CD14-positive monocyte (primary cell): Measurements from ENCODE around the gene KIRREL3. TPM values are rescaled to one million over a fixed set of nuclear protein-coding genes. Genes with fewer than 3 reads are reported as not detected.

Source experiments
- DNase-seq, 3 donors: peaks; one replicate each; pipeline ENCODE4 v3.0.0-alpha.2; 2011 to 2022
- H2AFZ ChIP-seq: 2 replicates; pipeline ENCODE4 v1.6.0; 2012; ENCODE audit warnings: mild to moderate bottlenecking, low read depth, low read length, inconsistent platforms; ENCODE audit not compliant: insufficient read depth, poor library complexity, severe bottlenecking
- H3K27ac ChIP-seq, 2 donors: 1 replicate in 1 of 2; 2 replicates in 1 of 2; pipeline ENCODE4 v1.5.1; 2012 to 2013; ENCODE audit warnings: low read length in 2 of 2, control low read depth in 1 of 2, inconsistent platforms in 1 of 2, low read depth in 1 of 2, mild to moderate bottlenecking in 1 of 2
- H3K27me3 ChIP-seq, 2 donors: one replicate each; pipeline versions ENCODE4 v1.6.0 to v1.6.1; 2011 to 2013; ENCODE audit warnings: low read length in 2 of 2; ENCODE audit not compliant: control insufficient read depth in 2 of 2, insufficient read depth in 2 of 2
- H3K36me3 ChIP-seq, 2 donors: replicated peaks in 1 of 2; 1 replicate in 1 of 2; 2 replicates in 1 of 2; pipeline versions ENCODE4 v1.5.1 to v1.6.1; 2012 to 2013; ENCODE audit warnings: low read length in 2 of 2, control low read depth in 1 of 2, inconsistent platforms in 1 of 2, mild to moderate bottlenecking in 1 of 2; ENCODE audit not compliant: insufficient read depth in 2 of 2, control insufficient read depth in 1 of 2
- H3K4me1 ChIP-seq, 2 donors: 1 replicate in 1 of 2; 2 replicates in 1 of 2; pipeline versions ENCODE4 v1.5.1 to v1.6.1; 2012 to 2013; ENCODE audit warnings: low read length in 2 of 2, control low read depth in 1 of 2, inconsistent platforms in 1 of 2, mild to moderate bottlenecking in 1 of 2, moderate library complexity in 1 of 2; ENCODE audit not compliant: insufficient read depth in 2 of 2, control insufficient read depth in 1 of 2
- H3K4me2 ChIP-seq: replicated peaks from 2 replicates; pipeline ENCODE3; 2012; ENCODE audit warnings: low read length, moderate library complexity, mild to moderate bottlenecking; ENCODE audit not compliant: poor library complexity, severe bottlenecking; ENCODE audit errors: extremely low read depth
- H3K4me3 ChIP-seq, 3 experiments: fragments of 200-600 bp in 1 of 3; sonication (generic) in 1 of 3; replicated peaks in 1 of 3; 1 replicate in 2 of 3; 2 replicates in 1 of 3; pipeline ENCODE4 v1.5.1; 2011 to 2013; ENCODE audit warnings: low read length in 3 of 3, mild to moderate bottlenecking in 3 of 3, control low read depth in 2 of 3, low read depth in 2 of 3, inconsistent platforms in 1 of 3, moderate library complexity in 1 of 3
- H3K79me2 ChIP-seq: 2 replicates; pipeline ENCODE4 v1.6.0; 2012; ENCODE audit warnings: mild to moderate bottlenecking, control low read depth, inconsistent platforms, low read length, moderate library complexity; ENCODE audit not compliant: insufficient read depth
- H3K9ac ChIP-seq: 2 replicates; pipeline ENCODE4 v1.6.0; 2017; ENCODE audit warnings: low read length, mild to moderate bottlenecking; ENCODE audit not compliant: insufficient read depth, poor library complexity, severe bottlenecking
- H3K9me3 ChIP-seq, 2 donors: replicated peaks in 1 of 2; 1 replicate in 1 of 2; 2 replicates in 1 of 2; pipeline versions ENCODE4 v1.5.1 to v1.6.1; 2012 to 2013; ENCODE audit warnings: low read length in 2 of 2, control low read depth in 1 of 2; ENCODE audit not compliant: control insufficient read depth in 1 of 2, insufficient read depth in 1 of 2
- H4K20me1 ChIP-seq: 2 replicates; pipeline ENCODE4 v1.6.0; 2012; ENCODE audit warnings: mild to moderate bottlenecking, low read length, control low read depth, moderate library complexity; ENCODE audit not compliant: insufficient read depth
- H3K27ac Mint-ChIP-seq, 7 donors: one replicate each; pipeline ENCODE4 v1.8.0; 2020; ENCODE audit warnings: mild to moderate bottlenecking in 7 of 7, mixed read lengths in 7 of 7, moderate library complexity in 6 of 7, inconsistent platforms in 2 of 7
- H3K27me3 Mint-ChIP-seq, 3 donors: one replicate each; pipeline ENCODE4 v1.8.0; 2021 to 2022; ENCODE audit warnings: low read depth in 3 of 3, mild to moderate bottlenecking in 3 of 3, mixed read lengths in 3 of 3, moderate library complexity in 3 of 3, inconsistent platforms in 1 of 3
- H3K36me3 Mint-ChIP-seq, 2 donors: one replicate each; pipeline ENCODE4 v1.8.0; 2020; ENCODE audit warnings: mixed read lengths in 2 of 2, inconsistent platforms in 1 of 2, mild to moderate bottlenecking in 1 of 2
- H3K4me1 Mint-ChIP-seq: one replicate; pipeline ENCODE4 v1.8.0; 2020; ENCODE audit warnings: mild to moderate bottlenecking, mixed read lengths
- H3K4me3 Mint-ChIP-seq, 2 donors: one replicate each; pipeline ENCODE4 v1.8.0; 2020; ENCODE audit warnings: mild to moderate bottlenecking in 2 of 2, mixed read lengths in 2 of 2, moderate library complexity in 1 of 2
- H3K9me3 Mint-ChIP-seq, 7 donors: one replicate each; pipeline ENCODE4 v1.8.0; 2020 to 2022; ENCODE audit warnings: mixed read lengths in 7 of 7, mild to moderate bottlenecking in 6 of 7, moderate library complexity in 6 of 7, inconsistent platforms in 2 of 7
- WGBS: methylation state at CpG from one replicate; pipeline ENCODE4 v1.1.5; 2013; ENCODE audit warnings: missing lambda C conversion rate; ENCODE audit not compliant: insufficient coverage; 5-methylcytosine and 5-hydroxymethylcytosine counted together
- intact Hi-C, 2 donors: fragments of 100-400 bp; cut with micrococcal nuclease; formaldehyde crosslinking; loops; one replicate each; pipeline versions ENCODE4 v1.15.0 to v1.15.1; 2023
- polyA plus RNA-seq, 3 donors: library from polyadenylated mRNA; depleted of rRNA in 1 of 3; unstranded in 2 of 3; stranded (reverse) in 1 of 3; fragments of 300-500 nt in 2 of 3; fragments of >200 nt in 1 of 3; fragmentation: Illumina TruSeq in 2 of 3; gene quantifications; 1 replicate in 2 of 3; 2 replicates in 1 of 3; pipeline ENCODE4 v1.2.3, GENCODE V29; 2012 to 2021
- TF ChIP-seq, protein P1 (sequence below): fragments of 200-600 bp; IDR thresholded peaks from one replicate; pipeline ENCODE4 v1.8.0; 2022; ENCODE audit warnings: antibody characterized with exemption, mild to moderate bottlenecking

KIRREL3 gene
- polyA plus RNA-seq, 3 donors = not detected

- WGBS = 96% methylated on average over 5 of the region's 9 CpGs
- Mint-ChIP-seq H3K9me3 (peaks cover 0 to 4% (median 0%) of the 10 kb centered on the region in 7 donors), H3K36me3 (no peaks in the 10 kb centered on the region), H3K4me1 (no peaks in the 10 kb centered on the region), H3K27ac (no peak overlapping the region), H3K4me3 (no peak overlapping the region), H3K27me3 (peaks cover 2 to 5% (median 3%) of the 10 kb centered on the region in 3 donors)
- Histone ChIP-seq H3K79me2 (no peaks in the 10 kb centered on the region), H3K9ac (no peak overlapping the region), H3K4me3 (no peak overlapping the region), H3K27ac (no peak overlapping the region), H3K36me3 (no peaks in the 10 kb centered on the region), H3K27me3 (no peaks in the 10 kb centered on the region), H3K4me1 (no peaks in the 10 kb centered on the region), H3K4me2 (no peak overlapping the region), H3K9me3 (no peaks in the 10 kb centered on the region), H4K20me1 (no peaks in the 10 kb centered on the region), H2AFZ (no peak overlapping the region)
- intact Hi-C loops = no loop called here
- TF ChIP-seq, protein P1, sequence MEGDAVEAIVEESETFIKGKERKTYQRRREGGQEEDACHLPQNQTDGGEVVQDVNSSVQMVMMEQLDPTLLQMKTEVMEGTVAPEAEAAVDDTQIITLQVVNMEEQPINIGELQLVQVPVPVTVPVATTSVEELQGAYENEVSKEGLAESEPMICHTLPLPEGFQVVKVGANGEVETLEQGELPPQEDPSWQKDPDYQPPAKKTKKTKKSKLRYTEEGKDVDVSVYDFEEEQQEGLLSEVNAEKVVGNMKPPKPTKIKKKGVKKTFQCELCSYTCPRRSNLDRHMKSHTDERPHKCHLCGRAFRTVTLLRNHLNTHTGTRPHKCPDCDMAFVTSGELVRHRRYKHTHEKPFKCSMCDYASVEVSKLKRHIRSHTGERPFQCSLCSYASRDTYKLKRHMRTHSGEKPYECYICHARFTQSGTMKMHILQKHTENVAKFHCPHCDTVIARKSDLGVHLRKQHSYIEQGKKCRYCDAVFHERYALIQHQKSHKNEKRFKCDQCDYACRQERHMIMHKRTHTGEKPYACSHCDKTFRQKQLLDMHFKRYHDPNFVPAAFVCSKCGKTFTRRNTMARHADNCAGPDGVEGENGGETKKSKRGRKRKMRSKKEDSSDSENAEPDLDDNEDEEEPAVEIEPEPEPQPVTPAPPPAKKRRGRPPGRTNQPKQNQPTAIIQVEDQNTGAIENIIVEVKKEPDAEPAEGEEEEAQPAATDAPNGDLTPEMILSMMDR = no peak
- DNase-seq = no peak
Observed at GRCh38 chr11:126676536-126676935, 324.0 kb downstream of the KIRREL3 start.

DNA sequence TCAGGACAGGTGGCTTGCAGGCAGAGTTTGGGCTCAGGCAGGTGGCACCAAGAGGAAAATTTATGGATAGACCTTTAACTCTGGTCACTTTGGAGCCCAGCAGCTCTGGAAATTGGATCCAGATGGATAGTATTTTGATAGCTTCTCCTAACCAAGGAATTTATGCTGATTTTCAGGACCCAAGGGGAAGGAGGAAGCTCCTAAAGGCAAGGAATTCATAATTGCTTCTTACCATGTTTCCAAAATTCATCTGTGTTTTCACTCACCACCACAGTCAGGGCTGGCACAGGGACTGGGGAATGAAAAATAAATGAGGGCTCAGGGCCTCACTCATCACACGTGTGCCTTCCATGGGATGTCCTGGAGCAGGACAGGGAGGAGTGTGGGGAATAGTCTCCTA is 327.3 kb downstream of the KIRREL3 start:
- no peak for DNase-seq
- no peaks in the 10 kb centered on the region for H3K36me3 ChIP-seq
- no peak overlapping the region for H3K4me2 ChIP-seq
- intact Hi-C loops = no loop called here
- H3K79me2 ChIP-seq = no peaks in the 10 kb centered on the region
- Mint-ChIP-seq H3K27ac (no peak overlapping the region), H3K4me3 (no peak overlapping the region), H3K4me1 (no peaks in the 10 kb centered on the region), H3K27me3 (peaks cover 3 to 17% (median 5%) of the 10 kb centered on the region in 3 donors), H3K36me3 (no peaks in the 10 kb centered on the region), H3K9me3 (peaks cover 0 to 2% (median 0%) of the 10 kb centered on the region in 7 donors)
- H3K27ac ChIP-seq = no peak overlapping the region
- H3K4me1 ChIP-seq = no peaks in the 10 kb centered on the region
- no peak overlapping the region for H3K4me3 ChIP-seq
- 83% methylated on average over 1 of the region's 1 CpG for WGBS
- H2AFZ ChIP-seq = no peak overlapping the region
- TF ChIP-seq, protein P1 = no peak
- no peaks in the 10 kb centered on the region for H3K9me3 ChIP-seq
- no peak overlapping the region for H3K9ac ChIP-seq
- peaks cover 0 to 2% of the 10 kb centered on the region in 2 donors for H3K27me3 ChIP-seq
- no peaks in the 10 kb centered on the region for H4K20me1 ChIP-seq
